Subcutaneous adipose tissue (tissue), 4 donors: ENCODE measurements around the gene LIPF. TPM values are rescaled to one million over a fixed set of nuclear protein-coding genes. Genes with fewer than 3 reads are reported as not detected.

ENCODE experiments used
- CTCF ChIP-seq: fragments of 450-650 bp; IDR thresholded peaks from one replicate; pipeline ENCODE4 v1.5.1; 2016; ENCODE audit warnings: low read depth, mild to moderate bottlenecking, control low read depth, antibody characterized with exemption, moderate library complexity
- total RNA-seq, 4 donors: library from RNA; depleted of rRNA; stranded (reverse); fragments of >200 nt; gene quantifications; one replicate each; pipeline ENCODE4 v1.1.0, GENCODE V29; 2016

LIPF gene
- total RNA-seq: under 1 TPM in 2 of 4 donors, not detected in 2; 0.34 to 0.75 TPM

GRCh38 chr10:88664142-88664541, at the start of gene LIPF:
Gene LIPF (plus strand): TSS chr10:88664442. CDS start chr10:88667298, 2,856 bp downstream.
- no peak for TF ChIP-seq CTCF

GRCh38 chr10:88616250-88616977, 47.8 kb upstream of the LIPF start:
- TF ChIP-seq CTCF: no peak

- no peak for TF ChIP-seq CTCF
These were observed 46.4 kb upstream of the LIPF start for GRCh38 chr10:88617772-88618300.

- no peak for TF ChIP-seq CTCF
These were observed 45.7 kb upstream of the LIPF start for GRCh38 chr10:88618496-88618895.

GRCh38 chr10:88620441-88620840, 43.8 kb upstream of the LIPF start:
- TF ChIP-seq CTCF: no peak

GRCh38 chr10:88623835-88624234, 40.4 kb upstream of the LIPF start:
- no peak for TF ChIP-seq CTCF

- TF ChIP-seq CTCF: no peak
These were observed 39.4 kb upstream of the LIPF start for GRCh38 chr10:88624840-88625239.
